Measurements from ENCODE around the gene NRSN1. TPM values are rescaled to one million over a fixed set of nuclear protein-coding genes. Genes with fewer than 3 reads are reported as not detected.
A peak's percentile ranks its signal among the peaks of the same experiment; 100 is the strongest.

NRSN1 gene
- total RNA-seq, 2 donors from 2014 or later = not detected

DNA sequence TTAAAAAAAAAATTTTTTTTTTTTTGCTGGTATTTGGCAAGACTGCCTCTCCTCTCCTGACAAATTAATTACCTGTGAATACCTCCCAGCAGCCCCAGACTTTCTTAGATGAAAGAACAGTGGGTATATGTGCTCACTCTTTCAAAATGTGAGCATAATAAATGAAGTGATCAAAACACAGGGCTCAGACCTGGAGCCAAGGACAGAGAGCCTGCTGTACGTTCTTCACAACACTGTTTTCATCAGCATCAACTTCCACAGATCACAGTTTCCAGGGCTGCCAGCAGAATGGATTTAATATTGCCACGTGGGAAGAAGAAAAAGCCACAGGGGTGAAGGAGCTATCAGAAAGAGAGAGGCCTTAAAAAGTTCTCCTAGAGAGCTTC is 25.3 kb upstream of the NRSN1 start:
- peak; percentile 57 for DNase-seq
- Mint-ChIP-seq H3K9me3 (no peaks in the 10 kb centered on the region), H3K4me3 (no peak overlapping the region), H3K27ac (no peak overlapping the region), H3K4me1 (peaks cover 17% of the 10 kb centered on the region), H3K27me3 (ENCODE audit: insufficient read depth) (peaks cover 36% of the 10 kb centered on the region), H3K36me3 (ENCODE audit: low read depth) (no peaks in the 10 kb centered on the region)
- Histone ChIP-seq H3K36me3 (ENCODE audit: control insufficient read depth, insufficient read depth, low read length) (no peaks in the 10 kb centered on the region), H3K9me3 (ENCODE audit: control insufficient read depth, low read length) (no peaks in the 10 kb centered on the region), H3K27ac (ENCODE audit: low read depth, low read length) (no peak overlapping the region), H3K9ac (ENCODE audit: extremely low read depth, low read length, poor library complexity, severe bottlenecking) (no peak overlapping the region), H3K4me3 (ENCODE audit: low read length) (no peak overlapping the region), H3K27me3 (ENCODE audit: control insufficient read depth, insufficient read depth, low read length, poor library complexity, severe bottlenecking) (peaks cover 10% of the 10 kb centered on the region), H3K4me1 (ENCODE audit: control insufficient read depth, insufficient read depth, low read length) (peaks cover 6% of the 10 kb centered on the region)
- TF ChIP-seq, protein P1, sequence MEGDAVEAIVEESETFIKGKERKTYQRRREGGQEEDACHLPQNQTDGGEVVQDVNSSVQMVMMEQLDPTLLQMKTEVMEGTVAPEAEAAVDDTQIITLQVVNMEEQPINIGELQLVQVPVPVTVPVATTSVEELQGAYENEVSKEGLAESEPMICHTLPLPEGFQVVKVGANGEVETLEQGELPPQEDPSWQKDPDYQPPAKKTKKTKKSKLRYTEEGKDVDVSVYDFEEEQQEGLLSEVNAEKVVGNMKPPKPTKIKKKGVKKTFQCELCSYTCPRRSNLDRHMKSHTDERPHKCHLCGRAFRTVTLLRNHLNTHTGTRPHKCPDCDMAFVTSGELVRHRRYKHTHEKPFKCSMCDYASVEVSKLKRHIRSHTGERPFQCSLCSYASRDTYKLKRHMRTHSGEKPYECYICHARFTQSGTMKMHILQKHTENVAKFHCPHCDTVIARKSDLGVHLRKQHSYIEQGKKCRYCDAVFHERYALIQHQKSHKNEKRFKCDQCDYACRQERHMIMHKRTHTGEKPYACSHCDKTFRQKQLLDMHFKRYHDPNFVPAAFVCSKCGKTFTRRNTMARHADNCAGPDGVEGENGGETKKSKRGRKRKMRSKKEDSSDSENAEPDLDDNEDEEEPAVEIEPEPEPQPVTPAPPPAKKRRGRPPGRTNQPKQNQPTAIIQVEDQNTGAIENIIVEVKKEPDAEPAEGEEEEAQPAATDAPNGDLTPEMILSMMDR (conservative IDR thresholded peaks at IDR 0.05) = no peak
- 37 to 67% methylated on average over 1 to 2 of the region's 2 CpGs for WGBS, 2 experiments (ENCODE audit: insufficient coverage in 1 of 2, insufficient read length in 1 of 2)

- H3K4me3 Mint-ChIP-seq = no peak overlapping the region
These were observed 20.8 kb upstream of the NRSN1 start for GRCh38 chr6:24105191-24105590.

GRCh38 chr6:24106291-24106690 is 19.7 kb upstream of the NRSN1 start:
- H3K36me3 Mint-ChIP-seq (ENCODE audit: low read depth) = no peaks in the 10 kb centered on the region
- no peak for DNase-seq
- no peaks in the 10 kb centered on the region for H3K9me3 Mint-ChIP-seq
- Histone ChIP-seq H3K9ac (ENCODE audit: extremely low read depth, low read length, poor library complexity, severe bottlenecking) (no peak overlapping the region), H3K36me3 (ENCODE audit: control insufficient read depth, insufficient read depth, low read length) (no peaks in the 10 kb centered on the region), H3K27me3 (ENCODE audit: control insufficient read depth, insufficient read depth, low read length, poor library complexity, severe bottlenecking) (peaks cover 6% of the 10 kb centered on the region), H3K4me1 (ENCODE audit: control insufficient read depth, insufficient read depth, low read length) (no peaks in the 10 kb centered on the region), H3K27ac (ENCODE audit: low read depth, low read length) (no peak overlapping the region), H3K4me3 (ENCODE audit: low read length) (no peak overlapping the region), H3K9me3 (ENCODE audit: control insufficient read depth, low read length) (no peaks in the 10 kb centered on the region)
- H3K27me3 Mint-ChIP-seq (ENCODE audit: insufficient read depth) = peaks cover 21% of the 10 kb centered on the region
- H3K4me1 Mint-ChIP-seq = peaks cover under 1% of the 10 kb centered on the region
- no peak overlapping the region for H3K27ac Mint-ChIP-seq
- no peak overlapping the region for H3K4me3 Mint-ChIP-seq
- 90 to 93% methylated on average over 3 to 5 of the region's 5 CpGs for WGBS, 2 experiments (ENCODE audit: insufficient coverage in 1 of 2, insufficient read length in 1 of 2)
- TF ChIP-seq, protein P1 (conservative IDR thresholded peaks at IDR 0.05) = no peak

More at GRCh38 chr6:24105191-24105590, 20.8 kb upstream of the NRSN1 start:
- Histone ChIP-seq H3K9ac (ENCODE audit: extremely low read depth, low read length, poor library complexity, severe bottlenecking) (no peak overlapping the region), H3K27me3 (ENCODE audit: control insufficient read depth, insufficient read depth, low read length, poor library complexity, severe bottlenecking) (peaks cover 6% of the 10 kb centered on the region), H3K9me3 (ENCODE audit: control insufficient read depth, low read length) (no peaks in the 10 kb centered on the region), H3K4me3 (ENCODE audit: low read length) (no peak overlapping the region), H3K27ac (ENCODE audit: low read depth, low read length) (no peak overlapping the region), H3K36me3 (ENCODE audit: control insufficient read depth, insufficient read depth, low read length) (no peaks in the 10 kb centered on the region), H3K4me1 (ENCODE audit: control insufficient read depth, insufficient read depth, low read length) (peaks cover 3% of the 10 kb centered on the region)
- TF ChIP-seq, protein P1 (conservative IDR thresholded peaks at IDR 0.05) = no peak
- no peaks in the 10 kb centered on the region for H3K36me3 Mint-ChIP-seq (ENCODE audit: low read depth)
- no peak for DNase-seq
- 60 to 78% methylated on average over 1 to 2 of the region's 2 CpGs for WGBS, 2 experiments (ENCODE audit: insufficient coverage in 1 of 2, insufficient read length in 1 of 2)
- H3K9me3 Mint-ChIP-seq = no peaks in the 10 kb centered on the region
- H3K27ac Mint-ChIP-seq = no peak overlapping the region
- peaks cover 24% of the 10 kb centered on the region for H3K27me3 Mint-ChIP-seq (ENCODE audit: insufficient read depth)
- H3K4me1 Mint-ChIP-seq = peaks cover 10% of the 10 kb centered on the region

All from endodermal cell (in vitro differentiated cells).